HG03460 (cell line): ENCODE results near the gene SNAI1.
"Not testable (repeated sequence)": the region's sequence is repeated elsewhere in the genome, so short reads cannot be mapped to it uniquely, and the experiment has no call there.

Source experiments
- ATAC-seq: cut with Tn5 transposase; IDR thresholded peaks from one replicate; pipeline ENCODE4 v1.9.1; 2021; ENCODE audit not compliant: unreplicated experiment

SNAI1 gene

GRCh38 chr20:49982346-49983122 lies at the start of gene SNAI1:
Gene SNAI1, plus strand, starts transcription at chr20:49982980. Its CDS starts 80 bp downstream, at chr20:49983060.
- peak; percentile 81 for ATAC-seq

- ATAC-seq = no peak
Measured at GRCh38 chr20:49935746-49936152, 47.0 kb upstream of the SNAI1 start.

GRCh38 chr20:49936153-49937026 lies 46.4 kb upstream of the SNAI1 start, which contains the start of gene RNF114:
Gene RNF114, plus strand, starts transcription at chr20:49936397. Its CDS starts 16 bp downstream, at chr20:49936413.
- peak; percentile 51 for ATAC-seq

DNA sequence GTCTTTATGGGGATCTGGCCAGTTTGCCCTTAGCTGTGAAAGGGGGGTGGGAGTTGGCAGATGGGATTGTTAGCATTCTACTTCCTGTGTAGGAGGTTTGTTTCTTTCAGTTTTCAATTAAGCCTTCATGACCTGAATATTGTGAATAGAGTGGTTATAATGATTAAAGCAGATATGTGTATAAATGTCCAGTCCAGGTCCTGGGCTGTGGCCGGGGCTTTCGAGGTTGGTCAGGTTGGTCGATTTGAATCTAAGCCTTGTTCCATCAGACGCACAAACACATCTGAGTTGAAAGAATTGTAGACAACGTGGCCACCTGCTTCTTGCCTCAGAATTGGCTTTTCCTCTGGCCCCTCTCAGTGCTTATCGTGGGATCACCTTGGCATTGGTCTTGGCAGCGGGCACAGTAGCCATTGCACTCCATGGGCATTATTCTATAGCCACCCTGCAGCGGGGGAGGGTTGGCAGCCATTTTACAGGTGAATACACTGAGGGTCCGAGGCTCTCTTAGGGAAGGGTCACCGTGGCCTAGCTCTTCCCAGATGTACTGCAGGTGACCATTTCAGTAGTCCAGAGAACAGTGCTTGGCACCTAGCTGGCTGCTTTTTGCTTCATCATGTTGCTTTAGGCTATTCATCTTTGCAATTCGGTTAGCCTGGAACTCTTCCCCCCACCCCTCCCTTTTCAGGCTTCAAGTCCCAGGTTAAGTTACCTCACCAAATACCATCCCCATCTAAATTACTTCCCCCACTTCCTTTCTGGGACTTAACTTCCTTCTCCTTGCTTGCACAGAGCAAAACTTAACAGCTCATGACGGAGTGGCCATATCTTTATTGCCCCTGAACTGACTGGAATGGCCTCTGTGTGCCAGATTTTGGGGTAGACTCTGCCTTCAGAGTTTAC lies 45.5 kb upstream of the SNAI1 start:
- ATAC-seq = no peak

DNA sequence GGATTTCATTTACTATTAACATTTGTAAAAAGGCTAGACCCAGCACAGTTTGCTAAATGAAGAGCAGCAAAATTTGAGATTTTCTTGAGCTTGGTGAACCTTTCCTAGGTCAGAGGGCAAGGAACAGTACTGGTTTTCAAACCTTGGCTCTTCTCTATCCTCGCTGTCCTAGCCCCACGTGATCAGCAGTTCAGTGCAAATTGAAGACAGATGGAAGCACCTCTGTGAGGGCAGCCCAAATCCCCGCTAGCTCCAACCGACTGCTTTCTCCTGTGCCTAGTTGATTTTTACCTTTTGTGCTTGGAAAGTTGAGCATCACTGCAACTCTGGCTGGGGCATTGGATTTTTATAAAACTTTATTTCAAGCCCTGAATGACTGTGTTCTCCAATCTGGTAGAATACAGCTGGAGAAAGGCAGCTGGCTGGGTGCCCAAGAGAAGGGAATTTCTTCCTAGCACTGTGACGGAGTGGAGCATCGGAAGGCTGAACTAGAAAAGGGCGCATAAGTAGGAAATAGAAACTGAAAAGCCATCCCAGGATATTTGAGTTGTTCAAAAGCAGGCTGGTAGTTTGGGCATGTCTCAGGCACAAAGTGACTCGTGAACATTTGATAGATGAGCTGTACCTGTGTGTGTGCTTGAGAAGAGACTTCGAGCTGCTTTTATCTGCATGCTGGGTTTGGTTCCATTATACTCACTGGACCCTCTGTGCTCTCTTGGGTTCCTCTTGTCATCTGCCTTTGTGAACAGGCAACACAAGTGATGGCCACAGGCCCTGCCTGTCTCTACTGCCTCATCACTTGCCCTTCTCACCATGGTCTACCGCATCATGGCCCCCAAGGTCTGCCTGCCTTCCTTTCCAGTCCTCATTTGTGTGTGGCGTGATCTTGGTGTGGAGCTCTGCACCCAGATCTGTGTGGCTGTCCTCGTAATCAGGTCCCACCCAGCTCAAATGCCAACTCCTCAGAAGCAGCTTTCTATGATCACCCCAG lies 44.3 kb upstream of the SNAI1 start:
- ATAC-seq = no peak

- no peak for ATAC-seq
Measured at GRCh38 chr20:49941456-49941855, 41.3 kb upstream of the SNAI1 start.

- ATAC-seq = no peak
Measured at GRCh38 chr20:49942303-49942702, 40.5 kb upstream of the SNAI1 start.

GRCh38 chr20:49942942-49943341 lies 39.8 kb upstream of the SNAI1 start:
- no peak for ATAC-seq

DNA sequence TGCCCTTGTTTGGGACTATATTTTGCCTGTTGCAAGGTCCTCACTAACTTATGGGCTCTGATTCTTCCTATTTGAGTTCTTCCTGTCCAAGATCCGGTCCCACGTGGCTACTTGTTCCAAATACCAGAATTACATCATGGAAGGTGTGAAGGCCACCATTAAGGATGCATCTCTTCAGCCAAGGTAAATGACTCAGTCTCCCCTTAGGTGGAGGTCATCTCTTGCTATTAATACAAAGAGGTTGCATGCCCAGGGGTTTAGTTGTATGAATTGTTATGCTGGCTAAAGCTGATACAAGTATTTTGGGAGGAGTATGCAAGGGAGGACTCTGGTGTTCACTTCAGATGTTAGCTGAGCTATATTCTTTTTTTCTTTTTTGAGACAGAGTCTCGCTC lies 37.5 kb upstream of the SNAI1 start:
- ATAC-seq = no peak

DNA sequence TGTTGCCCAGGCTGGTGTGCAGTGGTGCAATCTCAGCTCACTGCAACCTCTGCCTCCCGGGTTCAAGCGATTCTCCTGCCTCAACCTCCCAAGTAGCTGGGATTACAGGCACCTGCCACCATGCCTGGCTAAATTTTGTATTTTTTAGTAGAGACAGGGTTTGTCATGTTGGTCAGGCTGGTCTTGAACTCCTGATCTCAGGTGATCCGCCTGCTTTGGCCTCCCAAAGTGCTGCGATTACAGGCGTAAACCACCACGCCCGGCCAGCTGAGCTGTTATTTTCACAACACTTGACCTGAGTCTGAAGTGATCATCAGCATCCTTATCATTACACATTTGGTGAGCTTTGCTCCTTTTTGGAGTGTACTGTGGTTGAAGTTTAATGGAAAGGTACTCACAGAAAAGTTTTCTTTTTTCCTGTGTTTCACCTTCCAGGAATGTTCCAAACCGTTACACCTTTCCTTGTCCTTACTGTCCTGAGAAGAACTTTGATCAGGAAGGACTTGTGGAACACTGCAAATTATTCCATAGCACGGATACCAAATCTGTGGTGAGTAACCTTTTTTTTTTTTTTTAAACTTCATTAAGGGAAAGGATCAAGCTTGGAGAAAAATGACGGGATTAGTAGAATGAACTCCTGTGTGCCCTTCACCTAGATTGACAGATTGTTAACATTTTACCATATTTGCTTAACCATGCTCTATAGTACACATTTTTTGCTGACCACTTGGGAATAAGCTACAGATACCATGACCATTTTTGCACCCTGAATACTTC lies 36.9 kb upstream of the SNAI1 start:
- no peak for ATAC-seq

GRCh38 chr20:49948178-49948577 lies 34.6 kb upstream of the SNAI1 start:
- ATAC-seq = no peak

DNA sequence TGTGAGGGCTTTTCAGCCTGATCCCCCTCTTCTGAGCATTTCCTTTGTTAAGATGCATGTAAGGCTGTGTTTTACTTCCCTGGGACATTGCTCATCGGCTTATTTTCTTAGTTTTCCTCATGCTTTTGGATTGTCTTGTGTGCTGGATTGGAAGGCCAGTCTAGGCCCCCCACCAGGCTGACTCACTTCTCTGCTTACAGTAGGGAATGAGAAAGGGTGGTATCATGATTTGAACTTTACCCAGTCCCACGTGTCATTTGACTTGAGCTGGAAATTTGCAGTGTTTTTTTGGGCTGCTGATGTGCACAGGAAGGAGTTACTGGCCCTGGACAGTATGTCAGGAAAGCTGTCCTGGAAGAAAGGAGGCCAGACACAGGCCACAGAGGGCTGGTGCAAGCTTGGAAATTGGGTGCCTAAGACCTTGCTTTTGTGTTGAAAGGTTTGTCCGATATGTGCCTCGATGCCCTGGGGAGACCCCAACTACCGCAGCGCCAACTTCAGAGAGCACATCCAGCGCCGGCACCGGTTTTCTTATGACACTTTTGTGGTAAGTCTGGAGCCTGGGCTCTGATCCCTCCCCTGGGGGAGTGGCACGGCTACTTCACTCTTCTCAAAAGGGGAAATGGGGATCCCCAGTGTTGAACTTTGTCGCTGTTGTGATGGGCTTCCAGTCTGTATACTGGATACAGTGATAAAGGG lies 33.8 kb upstream of the SNAI1 start:
- ATAC-seq = no peak

DNA sequence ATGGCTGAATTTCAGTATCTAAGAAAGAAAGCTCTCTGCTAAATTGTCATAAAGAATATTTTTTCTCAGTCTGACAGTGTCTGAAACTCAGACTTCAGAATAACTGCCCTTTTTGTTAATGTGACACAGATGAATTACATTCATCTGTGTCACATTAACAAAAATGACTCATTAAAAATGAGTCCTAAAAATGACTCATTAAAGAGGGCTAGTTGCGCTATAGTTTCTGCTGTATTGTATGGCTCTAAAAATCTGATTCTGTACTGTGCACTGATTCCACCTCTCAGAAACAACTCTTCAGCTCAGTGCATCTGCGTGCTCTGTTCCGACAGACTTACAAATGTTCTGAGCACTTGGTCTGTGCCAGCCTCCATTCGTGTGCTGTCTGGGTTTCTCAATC lies 31.6 kb upstream of the SNAI1 start:
- no peak for ATAC-seq

- no peak for ATAC-seq
Measured at GRCh38 chr20:49955167-49955566, 27.6 kb upstream of the SNAI1 start.

DNA sequence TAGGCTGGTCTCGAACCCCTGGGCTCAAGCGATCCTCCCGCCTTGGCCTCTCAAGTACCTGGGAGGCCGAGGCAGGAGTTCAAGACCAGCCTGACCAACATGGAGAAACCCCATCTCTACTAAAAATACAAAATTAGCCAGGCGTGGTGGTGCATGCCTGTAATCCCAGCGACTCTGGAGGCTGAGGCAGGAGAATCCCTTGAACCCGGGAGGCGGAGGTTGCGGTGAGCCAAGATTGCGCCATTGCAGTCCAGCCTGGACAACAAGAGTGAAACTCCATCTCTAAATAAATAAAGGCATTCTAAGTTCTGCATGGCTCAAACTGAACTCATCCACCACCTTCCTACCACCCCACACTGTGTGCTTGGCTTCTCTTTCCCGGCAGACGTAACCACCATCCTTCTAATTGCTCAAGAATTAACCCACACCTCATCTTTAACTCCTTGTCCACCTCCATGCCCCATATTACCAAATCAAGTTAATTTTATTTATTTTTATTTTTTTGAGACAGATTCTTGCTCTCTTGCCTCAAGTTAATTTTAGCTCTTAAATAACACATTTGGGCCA lies 26.9 kb upstream of the SNAI1 start:
- not testable (repeated sequence) for ATAC-seq

DNA sequence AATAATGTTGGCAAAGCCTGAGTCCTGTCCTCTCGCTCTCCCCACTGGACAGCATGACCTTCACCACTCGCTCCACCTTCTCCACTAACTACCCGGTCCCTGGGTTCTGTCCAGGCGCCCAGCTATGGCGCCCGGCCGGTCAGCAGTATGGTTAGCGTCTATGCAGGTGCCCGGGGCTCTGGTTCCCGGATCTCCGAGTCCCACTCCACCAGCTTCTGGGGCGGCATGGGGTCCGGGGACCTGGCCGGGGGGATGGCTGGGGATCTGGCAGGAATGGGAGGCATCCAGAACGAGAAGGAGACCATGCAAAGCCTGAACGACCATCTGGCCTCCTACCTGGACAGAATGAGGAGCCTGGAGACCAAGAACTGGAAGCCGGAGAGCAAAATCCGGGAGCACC lies 26.1 kb upstream of the SNAI1 start:
- no peak for ATAC-seq

- ATAC-seq = not testable (repeated sequence)
Measured at GRCh38 chr20:49957089-49957938, 25.5 kb upstream of the SNAI1 start.
